Subcutaneous adipose tissue (tissue), 4 donors: ENCODE data around the gene ZNF865. TPM values are rescaled to one million over a fixed set of nuclear protein-coding genes. Genes with fewer than 3 reads are reported as not detected.

Source experiments
- CTCF ChIP-seq: fragments of 450-650 bp; IDR thresholded peaks from one replicate; pipeline ENCODE4 v1.5.1; 2016; ENCODE audit warnings: low read depth, mild to moderate bottlenecking, control low read depth, antibody characterized with exemption, moderate library complexity
- total RNA-seq, 4 donors: library from RNA; depleted of rRNA; stranded (reverse); fragments of >200 nt; gene quantifications; one replicate each; pipeline ENCODE4 v1.1.0, GENCODE V29; 2016

Gene ZNF865
- total RNA-seq, 4 donors from 2014 or later, result 1.8 to 8.9 (median 3.6) TPM

GRCh38 chr19:55624109-55625003 is 18.9 kb downstream of the ZNF865 start, which contains the start of gene ZNF784:
Gene ZNF784 (minus strand): TSS chr19:55624566. CDS start chr19:55624561, 5 bp downstream.
- TF ChIP-seq CTCF, result no peak

- no peak for TF ChIP-seq CTCF
Measured at GRCh38 chr19:55625004-55625326, 19.5 kb downstream of the ZNF865 start.

GRCh38 chr19:55626350-55626749 is 20.9 kb downstream of the ZNF865 start:
- TF ChIP-seq CTCF, result no peak

GRCh38 chr19:55632463-55632834 is 27.0 kb downstream of the ZNF865 start:
- TF ChIP-seq CTCF, result no peak

GRCh38 chr19:55633861-55634260 is 28.4 kb downstream of the ZNF865 start:
- TF ChIP-seq CTCF, result no peak

- TF ChIP-seq CTCF, result no peak
Measured at GRCh38 chr19:55635334-55635717, 29.9 kb downstream of the ZNF865 start.

GRCh38 chr19:55635856-55636440 is 30.5 kb downstream of the ZNF865 start:
- no peak for TF ChIP-seq CTCF
